Vagina (tissue), 2 donors: Measurements from ENCODE around the gene NMRAL1.

ENCODE experiments used
- CTCF ChIP-seq, 3 experiments: fragments of 450-650 bp in 2 of 3; fragments of 200-600 bp in 1 of 3; sonication (generic) in 1 of 3; IDR thresholded peaks; one replicate each; pipeline ENCODE4 v1.5.1; 2017 to 2019; ENCODE audit warnings: antibody characterized with exemption in 3 of 3, mild to moderate bottlenecking in 2 of 3, moderate library complexity in 2 of 3
- POLR2A ChIP-seq, 2 donors: fragments of 450-650 bp; IDR thresholded peaks; one replicate each; pipeline ENCODE4 v1.6.1; 2017; ENCODE audit warnings: antibody characterized with exemption in 2 of 2, mild to moderate bottlenecking in 2 of 2, moderate library complexity in 2 of 2
- POLR2AphosphoS5 ChIP-seq, 2 donors: sonication (generic); formaldehyde crosslinking; IDR thresholded peaks; one replicate each; pipeline ENCODE4 v1.9.0; 2017; ENCODE audit warnings: antibody characterized with exemption in 2 of 2, mild to moderate bottlenecking in 2 of 2, low read depth in 1 of 2; ENCODE audit not compliant: insufficient read depth in 1 of 2

GRCh38 chr16:4513086-4513860 lies 38.8 kb upstream of the NMRAL1 start:
- TF ChIP-seq CTCF (IDR thresholded peaks at IDR 0.05) = no peak
- TF ChIP-seq POLR2AphosphoS5 (IDR thresholded peaks at IDR 0.05; ENCODE audit: insufficient read depth in 1 of 2, low read depth in 1 of 2) = no peak
- no peak for TF ChIP-seq POLR2A (IDR thresholded peaks at IDR 0.05)
